ENCODE data around the gene WDR81.
A peak's percentile ranks its signal among the peaks of the same experiment; 100 is the strongest.

The WDR81 gene

GRCh38 chr17:1714980-1715802 is 9.3 kb upstream of the WDR81 start:
- peak; percentile 56 for DNase-seq
- H3K4me3 Mint-ChIP-seq = peak overlapping the region; percentile 80
- peaks cover 76% of the 10 kb centered on the region for H3K4me1 Mint-ChIP-seq
- peaks cover 17% of the 10 kb centered on the region for H3K27me3 Mint-ChIP-seq (ENCODE audit: low read depth, poor library complexity)
- H3K36me3 Mint-ChIP-seq (ENCODE audit: low read depth) = no peaks in the 10 kb centered on the region
- TF ChIP-seq CTCF (IDR thresholded peaks at IDR 0.05) = no peak
- no peaks in the 10 kb centered on the region for H3K9me3 Mint-ChIP-seq
- peak overlapping the region; percentile 83 for H3K27ac Mint-ChIP-seq

- Mint-ChIP-seq H3K4me3 (peak overlapping the region; percentile 83), H3K4me1 (peaks cover 77% of the 10 kb centered on the region), H3K36me3 (ENCODE audit: low read depth) (no peaks in the 10 kb centered on the region), H3K27me3 (ENCODE audit: low read depth, poor library complexity) (peaks cover 15% of the 10 kb centered on the region), H3K9me3 (no peaks in the 10 kb centered on the region), H3K27ac (peak overlapping the region; percentile 75)
- DNase-seq = no peak
- no peak for TF ChIP-seq CTCF (IDR thresholded peaks at IDR 0.05)
Measured at GRCh38 chr17:1715803-1716075, 8.8 kb upstream of the WDR81 start.

- H3K9me3 Mint-ChIP-seq = no peaks in the 10 kb centered on the region
- no peaks in the 10 kb centered on the region for H3K36me3 Mint-ChIP-seq (ENCODE audit: low read depth)
- peaks cover 10% of the 10 kb centered on the region for H3K27me3 Mint-ChIP-seq (ENCODE audit: low read depth, poor library complexity)
- peaks cover 73% of the 10 kb centered on the region for H3K4me1 Mint-ChIP-seq
- H3K4me3 Mint-ChIP-seq = peak overlapping the region; percentile 92
- peak; percentile 100 for DNase-seq
- TF ChIP-seq CTCF (IDR thresholded peaks at IDR 0.05) = no peak
- peak overlapping the region; percentile 100 for H3K27ac Mint-ChIP-seq
Measured at GRCh38 chr17:1716076-1716911, 8.2 kb upstream of the WDR81 start.

GRCh38 chr17:1716912-1717695 is 7.4 kb upstream of the WDR81 start:
- peak overlapping the region; percentile 92 for H3K4me3 Mint-ChIP-seq

More at GRCh38 chr17:1716912-1717695, 7.4 kb upstream of the WDR81 start:
- Mint-ChIP-seq H3K4me1 (peaks cover 65% of the 10 kb centered on the region), H3K36me3 (ENCODE audit: low read depth) (no peaks in the 10 kb centered on the region), H3K27me3 (ENCODE audit: low read depth, poor library complexity) (peaks cover 7% of the 10 kb centered on the region), H3K9me3 (no peaks in the 10 kb centered on the region), H3K27ac (peak overlapping the region; percentile 100)
- DNase-seq = peak; percentile 84
- TF ChIP-seq CTCF (IDR thresholded peaks at IDR 0.05) = no peak
